Esophagus squamous epithelium (tissue), 4 donors: ENCODE data around the gene ITGA6.

Experiments
- POLR2A ChIP-seq, 4 donors: fragments of 450-650 bp; IDR thresholded peaks; one replicate each; pipeline ENCODE4 v1.6.1; 2017; ENCODE audit warnings: antibody characterized with exemption in 4 of 4, mild to moderate bottlenecking in 4 of 4, moderate library complexity in 3 of 4
- TF ChIP-seq, protein P1 (sequence below), 6 experiments: fragments of 450-650 bp in 4 of 6; fragments of 200-600 bp in 2 of 6; sonication (generic) in 2 of 6; IDR thresholded peaks; one replicate each; pipeline ENCODE4 v1.5.1; 2016 to 2019; ENCODE audit warnings: antibody characterized with exemption in 6 of 6, mild to moderate bottlenecking in 4 of 6, moderate library complexity in 4 of 6

DNA sequence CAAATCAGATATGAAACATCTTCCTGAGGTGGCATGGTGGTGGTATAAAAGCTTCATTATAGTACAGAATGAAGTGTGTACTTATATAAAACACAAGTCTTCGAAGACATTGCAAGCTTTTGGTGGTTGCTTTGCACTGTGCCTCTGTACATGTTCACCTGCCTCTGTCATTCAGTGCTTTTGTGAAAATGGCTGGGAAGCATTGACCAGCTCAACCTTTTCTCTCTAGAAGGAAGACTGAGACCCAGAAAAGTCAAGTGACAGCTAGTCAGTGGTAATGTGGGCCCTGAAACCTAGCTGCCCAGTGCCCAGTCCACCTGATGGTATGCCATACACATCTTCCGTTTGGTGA lies 12.1 kb downstream of the ITGA6 start:
- TF ChIP-seq, protein P1, sequence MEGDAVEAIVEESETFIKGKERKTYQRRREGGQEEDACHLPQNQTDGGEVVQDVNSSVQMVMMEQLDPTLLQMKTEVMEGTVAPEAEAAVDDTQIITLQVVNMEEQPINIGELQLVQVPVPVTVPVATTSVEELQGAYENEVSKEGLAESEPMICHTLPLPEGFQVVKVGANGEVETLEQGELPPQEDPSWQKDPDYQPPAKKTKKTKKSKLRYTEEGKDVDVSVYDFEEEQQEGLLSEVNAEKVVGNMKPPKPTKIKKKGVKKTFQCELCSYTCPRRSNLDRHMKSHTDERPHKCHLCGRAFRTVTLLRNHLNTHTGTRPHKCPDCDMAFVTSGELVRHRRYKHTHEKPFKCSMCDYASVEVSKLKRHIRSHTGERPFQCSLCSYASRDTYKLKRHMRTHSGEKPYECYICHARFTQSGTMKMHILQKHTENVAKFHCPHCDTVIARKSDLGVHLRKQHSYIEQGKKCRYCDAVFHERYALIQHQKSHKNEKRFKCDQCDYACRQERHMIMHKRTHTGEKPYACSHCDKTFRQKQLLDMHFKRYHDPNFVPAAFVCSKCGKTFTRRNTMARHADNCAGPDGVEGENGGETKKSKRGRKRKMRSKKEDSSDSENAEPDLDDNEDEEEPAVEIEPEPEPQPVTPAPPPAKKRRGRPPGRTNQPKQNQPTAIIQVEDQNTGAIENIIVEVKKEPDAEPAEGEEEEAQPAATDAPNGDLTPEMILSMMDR (IDR thresholded peaks at IDR 0.05) = no peak
- no peak for TF ChIP-seq POLR2A (IDR thresholded peaks at IDR 0.05)
